K562 (cell line): Measurements from ENCODE around the gene WNT3. TPM values are rescaled to one million over a fixed set of nuclear protein-coding genes. Genes with fewer than 3 reads are reported as not detected.
A peak's percentile ranks its signal among the peaks of the same experiment; 100 is the strongest.

Experiments
- ATAC-seq: fragments of 200-7000 bp; cut with Tn5 transposase; 3 replicates; pipeline ENCODE4 v1.9.1; 2020; ENCODE audit warnings: moderate library complexity
- BruUV-seq: library from RNA; stranded (reverse); fragments of 400-500 nt; replicated peaks from 2 replicates; lab custom pipeline; 2021; lab: Mats Ljungman, UMichigan
- CTCF ChIA-PET: fragments of 300-600 bp; formaldehyde crosslinking; extraction: SDS; loops from one replicate; lab custom pipeline; 2021; ENCODE audit warnings: low intra/inter-chr PET ratio; lab: Yijun Ruan, JAX
- POLR2A ChIA-PET: fragments of 300-600, 350-650 bp; sonication (Branson Sonifier 250); formaldehyde crosslinking; extraction: SDS; loops from one replicate; lab custom pipeline; 2021; ENCODE audit warnings: antibody characterized with exemption, inconsistent platforms; lab: Yijun Ruan, JAX
- DNase-seq, 4 experiments: peaks; one replicate each; pipeline versions ENCODE4 v3.0.0 to v3.0.0-alpha.2; 2011 to 2018; ENCODE audit warnings: low spot score in 3 of 4, mixed read lengths in 3 of 4; ENCODE audit errors: extremely low read depth in 1 of 4
- FAIRE-seq: peaks from 2 replicates; lab custom pipeline; 2011; peaks lifted over from hg19 to GRCh38; lab: Jason Lieb, UNC
- H2AFZ ChIP-seq: 2 replicates; pipeline ENCODE4 v1.6.0; 2011; ENCODE audit warnings: low read depth, low read length, control low read depth, inconsistent platforms
- H3K27ac ChIP-seq: fragments of 200-600 bp; 3 replicates; pipeline ENCODE4 v1.8.0; 2011; ENCODE audit warnings: low read depth, mild to moderate bottlenecking, control low read depth, inconsistent platforms, low read length, moderate library complexity, mixed read lengths; ENCODE audit errors: extremely low read depth
- H3K27me3 ChIP-seq, 2 experiments: fragments of 300-600 bp in 1 of 2; 2 replicates in 1 of 2; 3 replicates in 1 of 2; pipeline versions ENCODE4 v1.6.0 to v1.8.0; 2011; ENCODE audit warnings: inconsistent platforms in 2 of 2, low read length in 2 of 2, mild to moderate bottlenecking in 1 of 2, mixed read lengths in 1 of 2, moderate library complexity in 1 of 2; ENCODE audit not compliant: control insufficient read depth in 2 of 2, insufficient read depth in 2 of 2
- H3K36me3 ChIP-seq: fragments of 300-600 bp; 3 replicates; pipeline ENCODE4 v1.8.0; 2011; ENCODE audit warnings: mild to moderate bottlenecking, low read length, inconsistent platforms; ENCODE audit not compliant: control insufficient read depth, insufficient read depth
- H3K4me1 ChIP-seq, 2 experiments: fragments of 200-600 bp in 1 of 2; replicated peaks in 1 of 2; 2 replicates in 1 of 2; 3 replicates in 1 of 2; pipeline versions ENCODE4 v1.5.1 to v1.8.0; 2011; ENCODE audit warnings: inconsistent platforms in 2 of 2, low read length in 2 of 2, mild to moderate bottlenecking in 1 of 2, mixed read lengths in 1 of 2, moderate library complexity in 1 of 2; ENCODE audit not compliant: control insufficient read depth in 2 of 2, insufficient read depth in 2 of 2
- H3K4me2 ChIP-seq: 2 replicates; pipeline ENCODE4 v1.6.1; 2011; ENCODE audit warnings: low read length, control low read depth, inconsistent platforms, mixed read lengths; ENCODE audit not compliant: insufficient read depth
- H3K4me3 ChIP-seq: fragments of 200-600 bp; sonication (generic), shearing (Covaris generic); 2 replicates; pipeline ENCODE4 v1.5.1; 2016; ENCODE audit warnings: control low read depth, inconsistent platforms
- H3K79me2 ChIP-seq: fragments of 200-600 bp; 3 replicates; pipeline ENCODE4 v1.8.0; 2011; ENCODE audit warnings: low read length, inconsistent platforms; ENCODE audit not compliant: control insufficient read depth, insufficient read depth
- H3K9ac ChIP-seq, 2 experiments: 2 replicates each; pipeline versions ENCODE4 v1.6.0 to v1.6.1; 2011; ENCODE audit warnings: low read depth in 2 of 2, low read length in 2 of 2, control low read depth in 1 of 2, inconsistent platforms in 1 of 2, mild to moderate bottlenecking in 1 of 2, mixed read lengths in 1 of 2; ENCODE audit not compliant: insufficient read depth in 1 of 2
- H3K9me1 ChIP-seq: one replicate; pipeline ENCODE4 v1.6.0; 2011; ENCODE audit warnings: inconsistent platforms, mild to moderate bottlenecking, low read length, moderate library complexity; ENCODE audit not compliant: control insufficient read depth, insufficient read depth
- H3K9me3 ChIP-seq: replicated peaks from 2 replicates; pipeline ENCODE4 v1.5.1; 2011; ENCODE audit warnings: low read depth, low read length, inconsistent platforms; ENCODE audit not compliant: control insufficient read depth, insufficient read depth
- H4K20me1 ChIP-seq: replicated peaks from 2 replicates; pipeline ENCODE4 v1.6.1; 2011; ENCODE audit warnings: low read length, inconsistent platforms, mixed read lengths; ENCODE audit not compliant: control insufficient read depth, insufficient read depth
- ATF1 ChIP-seq, 2 experiments: fragments of 450-650 bp in 1 of 2; IDR thresholded peaks; 2 replicates each; pipeline ENCODE4 v1.6.1; 2016; ENCODE audit warnings: missing compliant biosample characterization in 1 of 2, missing genetic modification characterization in 1 of 2
- HDAC8 ChIP-seq: fragments of 450-650 bp; IDR thresholded peaks from 2 replicates; pipeline ENCODE4 v1.6.1; 2016; ENCODE audit warnings: mild to moderate bottlenecking, missing genetic modification characterization, moderate library complexity, missing compliant biosample characterization
- HDGF ChIP-seq: fragments of 450-650 bp; IDR thresholded peaks from 2 replicates; pipeline ENCODE4 v1.6.1; 2016
- PRPF4 ChIP-seq: fragments of 200-400 bp; formaldehyde crosslinking; IDR thresholded peaks from one replicate; pipeline ENCODE4 v1.6.1; 2017; ENCODE audit warnings: low read length, low read depth, mild to moderate bottlenecking; ENCODE audit not compliant: insufficient read depth, poor library complexity, severe bottlenecking
- ZNF263 ChIP-seq: sonication (generic); formaldehyde crosslinking; IDR thresholded peaks from 2 replicates; pipeline ENCODE4 v1.8.0; 2022; ENCODE audit warnings: mild to moderate bottlenecking, missing genetic modification reagents, borderline replicate concordance
- ZNF384 ChIP-seq: IDR thresholded peaks from 2 replicates; pipeline ENCODE4 v1.6.1; 2012; ENCODE audit warnings: low read depth, low read length, improper control_type of control experiment
- WGBS: fragments of 100-300 bp; shearing (Covaris generic); methylation state at CpG from one replicate; pipeline ENCODE4 v1.1.6; 2016; ENCODE audit warnings: low coverage, mixed read lengths; ENCODE audit not compliant: insufficient coverage; ENCODE audit errors: missing lambda C conversion rate; 5-methylcytosine and 5-hydroxymethylcytosine counted together
- in situ Hi-C: fragments of 300-500 bp; cut with MboI; formaldehyde crosslinking; loops from 4 replicates; pipeline ENCODE4 v1.15.0; 2018; ENCODE audit warnings: inconsistent platforms, mixed read lengths
- intact Hi-C: fragments of 100-400 bp; cut with micrococcal nuclease; formaldehyde crosslinking; loops from 2 replicates; pipeline ENCODE4 v1.14.2; 2022
- polyA plus RNA-seq, 8 experiments: library from polyadenylated mRNA; depleted of rRNA in 4 of 8; stranded (reverse) in 5 of 8; unstranded in 3 of 8; fragments of >200 nt; fragmentation: Nextera tagmentation in 2 of 8; fragmentation: Illumina TruSeq in 1 of 8; extraction: Ambion mirVana in 2 of 8; extraction: Trizol in 1 of 8; gene quantifications; 2 replicates each; pipeline versions ENCODE4 v1.2.1 to v1.2.3, GENCODE V29; 2011 to 2014; ENCODE audit warnings: inconsistent platforms in 1 of 8, missing spikeins in 1 of 8
- total RNA-seq, 7 experiments: library from RNA; depleted of rRNA in 6 of 7; stranded (reverse); fragments of >200 nt in 6 of 7; fragmentation: Illumina TruSeq in 2 of 7; extraction: Trizol in 2 of 7; gene quantifications; 2 replicates each; pipeline versions ENCODE4 v1.2.1 to v1.2.3, GENCODE V29; 2011 to 2021; ENCODE audit warnings: low replicate concordance in 1 of 7
- TF ChIP-seq, protein P1 (sequence below): fragments of 250-450 bp; sonication (Bioruptor Pico); IDR thresholded peaks from 2 replicates; pipeline ENCODE4 v1.5.0; 2022; ENCODE audit warnings: mild to moderate bottlenecking
- TF ChIP-seq, protein P2 (sequence below): sonication (generic); formaldehyde crosslinking; IDR thresholded peaks from 2 replicates; pipeline ENCODE4 v1.8.0; 2022; ENCODE audit warnings: missing genetic modification reagents, mild to moderate bottlenecking, moderate library complexity, borderline replicate concordance

The WNT3 gene
- total and polyA plus RNA-seq, 9 of the 15 experiments (the other 6 are each of a cell fraction or from before 2014, with no cell fraction given), result 1.5 to 6.1 (median 3.3) TPM

DNA sequence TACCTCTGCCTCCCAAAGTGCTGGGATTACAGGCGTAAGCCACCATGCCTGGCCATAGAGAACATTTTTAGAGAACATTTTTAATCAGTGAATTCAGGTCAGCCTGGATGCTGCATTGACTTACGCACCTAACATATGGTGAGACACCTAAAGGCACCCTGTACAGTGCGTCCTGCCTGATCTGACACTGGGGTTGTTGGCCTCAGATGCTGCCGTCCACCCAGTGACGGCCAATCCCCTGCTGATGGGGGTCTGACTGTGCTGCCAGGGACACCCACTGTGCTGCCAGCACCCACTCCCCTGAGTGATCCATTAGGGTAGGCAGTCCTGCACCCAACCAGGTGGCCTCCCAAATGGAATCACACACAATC, 38.5 kb downstream of the WNT3 start:
- ATAC-seq, result no peak
- no TSS peak for BruUV-seq
- Histone ChIP-seq H3K27me3 (no peaks in the 10 kb centered on the region), H3K4me3 (no peak overlapping the region), H3K4me1 (peaks cover 29 to 60% of the 10 kb centered on the region in 2 experiments; a peak in 4 of 5 replicates), H3K36me3 (no peaks in the 10 kb centered on the region), H3K9ac (peak overlapping the region; percentile 19 to 86; a peak in 3 of 4 replicates), H3K79me2 (no peaks in the 10 kb centered on the region), H3K9me3 (no peaks in the 10 kb centered on the region), H2AFZ (peak overlapping the region; percentile 73), H3K27ac (no peak overlapping the region; the same call in 1 of the 3 replicates)
- in situ Hi-C loops, result no loop called here
- 49% methylated on average over 5 of the region's 5 CpGs for WGBS
- DNase-seq, result no peak
- intact Hi-C loops, result no loop called here
- TF ChIP-seq ATF1 (CRISPR knock-in tag; IDR thresholded peaks at IDR 0.05) (no peak), ATF1 (tag; IDR thresholded peaks at IDR 0.05) (no peak), ZNF263 (CRISPR knock-in tag) (no peak), ZNF384 (no peak), HDGF (no peak), HDAC8 (no peak), PRPF4 (no peak)
- TF ChIP-seq, protein P1, sequence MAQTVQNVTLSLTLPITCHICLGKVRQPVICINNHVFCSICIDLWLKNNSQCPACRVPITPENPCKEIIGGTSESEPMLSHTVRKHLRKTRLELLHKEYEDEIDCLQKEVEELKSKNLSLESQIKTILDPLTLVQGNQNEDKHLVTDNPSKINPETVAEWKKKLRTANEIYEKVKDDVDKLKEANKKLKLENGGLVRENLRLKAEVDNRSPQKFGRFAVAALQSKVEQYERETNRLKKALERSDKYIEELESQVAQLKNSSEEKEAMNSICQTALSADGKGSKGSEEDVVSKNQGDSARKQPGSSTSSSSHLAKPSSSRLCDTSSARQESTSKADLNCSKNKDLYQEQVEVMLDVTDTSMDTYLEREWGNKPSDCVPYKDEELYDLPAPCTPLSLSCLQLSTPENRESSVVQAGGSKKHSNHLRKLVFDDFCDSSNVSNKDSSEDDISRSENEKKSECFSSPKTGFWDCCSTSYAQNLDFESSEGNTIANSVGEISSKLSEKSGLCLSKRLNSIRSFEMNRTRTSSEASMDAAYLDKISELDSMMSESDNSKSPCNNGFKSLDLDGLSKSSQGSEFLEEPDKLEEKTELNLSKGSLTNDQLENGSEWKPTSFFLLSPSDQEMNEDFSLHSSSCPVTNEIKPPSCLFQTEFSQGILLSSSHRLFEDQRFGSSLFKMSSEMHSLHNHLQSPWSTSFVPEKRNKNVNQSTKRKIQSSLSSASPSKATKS (CRISPR knock-in tag), result no peak
- TF ChIP-seq, protein P2, sequence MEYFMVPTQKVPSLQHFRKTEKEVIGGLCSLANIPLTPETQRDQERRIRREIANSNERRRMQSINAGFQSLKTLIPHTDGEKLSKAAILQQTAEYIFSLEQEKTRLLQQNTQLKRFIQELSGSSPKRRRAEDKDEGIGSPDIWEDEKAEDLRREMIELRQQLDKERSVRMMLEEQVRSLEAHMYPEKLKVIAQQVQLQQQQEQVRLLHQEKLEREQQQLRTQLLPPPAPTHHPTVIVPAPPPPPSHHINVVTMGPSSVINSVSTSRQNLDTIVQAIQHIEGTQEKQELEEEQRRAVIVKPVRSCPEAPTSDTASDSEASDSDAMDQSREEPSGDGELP (CRISPR knock-in tag), result no peak
- TF ChIP-seq, all 486 proteins: peak for 0
- ChIA-PET POLR2A (interaction anchor here (1.2 kb wide), 1 partner anchor 14 kb away, joined by 4 read pairs; no protein-coding TSS in a partner anchor), CTCF (no interaction called here)
- no peak for FAIRE-seq
- Histone ChIP-seq H4K20me1 (no peaks in the 10 kb centered on the region), H3K9me1 (no peaks in the 10 kb centered on the region), H3K4me2 (peak overlapping the region; percentile 60; the same call in 1 of the 2 replicates)
